Measurements from ENCODE around the gene ZMYM3.

GRCh38 chrX:71252221-71252620, 1.7 kb downstream of the ZMYM3 start:
- TF ChIP-seq POLR2A (IDR thresholded peaks at IDR 0.05) (no peak), CTCF (IDR thresholded peaks at IDR 0.05) (no peak)

Data from right lobe of liver (tissue), 4 donors.